CD14-positive monocyte (primary cell): ENCODE measurements around the gene DAPK1. TPM values are rescaled to one million over a fixed set of nuclear protein-coding genes. Genes with fewer than 3 reads are reported as not detected.

Experiments
- DNase-seq, 3 donors: peaks; one replicate each; pipeline ENCODE4 v3.0.0-alpha.2; 2011 to 2022
- H2AFZ ChIP-seq: 2 replicates; pipeline ENCODE4 v1.6.0; 2012; ENCODE audit warnings: mild to moderate bottlenecking, low read depth, low read length, inconsistent platforms; ENCODE audit not compliant: insufficient read depth, poor library complexity, severe bottlenecking
- H3K27ac ChIP-seq, 2 donors: 1 replicate in 1 of 2; 2 replicates in 1 of 2; pipeline ENCODE4 v1.5.1; 2012 to 2013; ENCODE audit warnings: low read length in 2 of 2, control low read depth in 1 of 2, inconsistent platforms in 1 of 2, low read depth in 1 of 2, mild to moderate bottlenecking in 1 of 2
- H3K27me3 ChIP-seq, 2 donors: one replicate each; pipeline versions ENCODE4 v1.6.0 to v1.6.1; 2011 to 2013; ENCODE audit warnings: low read length in 2 of 2; ENCODE audit not compliant: control insufficient read depth in 2 of 2, insufficient read depth in 2 of 2
- H3K36me3 ChIP-seq, 2 donors: replicated peaks in 1 of 2; 1 replicate in 1 of 2; 2 replicates in 1 of 2; pipeline versions ENCODE4 v1.5.1 to v1.6.1; 2012 to 2013; ENCODE audit warnings: low read length in 2 of 2, control low read depth in 1 of 2, inconsistent platforms in 1 of 2, mild to moderate bottlenecking in 1 of 2; ENCODE audit not compliant: insufficient read depth in 2 of 2, control insufficient read depth in 1 of 2
- H3K4me1 ChIP-seq, 2 donors: 1 replicate in 1 of 2; 2 replicates in 1 of 2; pipeline versions ENCODE4 v1.5.1 to v1.6.1; 2012 to 2013; ENCODE audit warnings: low read length in 2 of 2, control low read depth in 1 of 2, inconsistent platforms in 1 of 2, mild to moderate bottlenecking in 1 of 2, moderate library complexity in 1 of 2; ENCODE audit not compliant: insufficient read depth in 2 of 2, control insufficient read depth in 1 of 2
- H3K4me2 ChIP-seq: replicated peaks from 2 replicates; pipeline ENCODE3; 2012; ENCODE audit warnings: low read length, moderate library complexity, mild to moderate bottlenecking; ENCODE audit not compliant: poor library complexity, severe bottlenecking; ENCODE audit errors: extremely low read depth
- H3K4me3 ChIP-seq, 3 experiments: fragments of 200-600 bp in 1 of 3; sonication (generic) in 1 of 3; replicated peaks in 1 of 3; 1 replicate in 2 of 3; 2 replicates in 1 of 3; pipeline ENCODE4 v1.5.1; 2011 to 2013; ENCODE audit warnings: low read length in 3 of 3, mild to moderate bottlenecking in 3 of 3, control low read depth in 2 of 3, low read depth in 2 of 3, inconsistent platforms in 1 of 3, moderate library complexity in 1 of 3
- H3K79me2 ChIP-seq: 2 replicates; pipeline ENCODE4 v1.6.0; 2012; ENCODE audit warnings: mild to moderate bottlenecking, control low read depth, inconsistent platforms, low read length, moderate library complexity; ENCODE audit not compliant: insufficient read depth
- H3K9ac ChIP-seq: 2 replicates; pipeline ENCODE4 v1.6.0; 2017; ENCODE audit warnings: low read length, mild to moderate bottlenecking; ENCODE audit not compliant: insufficient read depth, poor library complexity, severe bottlenecking
- H3K9me3 ChIP-seq, 2 donors: replicated peaks in 1 of 2; 1 replicate in 1 of 2; 2 replicates in 1 of 2; pipeline versions ENCODE4 v1.5.1 to v1.6.1; 2012 to 2013; ENCODE audit warnings: low read length in 2 of 2, control low read depth in 1 of 2; ENCODE audit not compliant: control insufficient read depth in 1 of 2, insufficient read depth in 1 of 2
- H4K20me1 ChIP-seq: 2 replicates; pipeline ENCODE4 v1.6.0; 2012; ENCODE audit warnings: mild to moderate bottlenecking, low read length, control low read depth, moderate library complexity; ENCODE audit not compliant: insufficient read depth
- H3K27ac Mint-ChIP-seq, 7 donors: one replicate each; pipeline ENCODE4 v1.8.0; 2020; ENCODE audit warnings: mild to moderate bottlenecking in 7 of 7, mixed read lengths in 7 of 7, moderate library complexity in 6 of 7, inconsistent platforms in 2 of 7
- H3K27me3 Mint-ChIP-seq, 3 donors: one replicate each; pipeline ENCODE4 v1.8.0; 2021 to 2022; ENCODE audit warnings: low read depth in 3 of 3, mild to moderate bottlenecking in 3 of 3, mixed read lengths in 3 of 3, moderate library complexity in 3 of 3, inconsistent platforms in 1 of 3
- H3K36me3 Mint-ChIP-seq, 2 donors: one replicate each; pipeline ENCODE4 v1.8.0; 2020; ENCODE audit warnings: mixed read lengths in 2 of 2, inconsistent platforms in 1 of 2, mild to moderate bottlenecking in 1 of 2
- H3K4me1 Mint-ChIP-seq: one replicate; pipeline ENCODE4 v1.8.0; 2020; ENCODE audit warnings: mild to moderate bottlenecking, mixed read lengths
- H3K4me3 Mint-ChIP-seq, 2 donors: one replicate each; pipeline ENCODE4 v1.8.0; 2020; ENCODE audit warnings: mild to moderate bottlenecking in 2 of 2, mixed read lengths in 2 of 2, moderate library complexity in 1 of 2
- H3K9me3 Mint-ChIP-seq, 7 donors: one replicate each; pipeline ENCODE4 v1.8.0; 2020 to 2022; ENCODE audit warnings: mixed read lengths in 7 of 7, mild to moderate bottlenecking in 6 of 7, moderate library complexity in 6 of 7, inconsistent platforms in 2 of 7
- CTCF ChIP-seq: fragments of 200-600 bp; IDR thresholded peaks from one replicate; pipeline ENCODE4 v1.8.0; 2022; ENCODE audit warnings: antibody characterized with exemption, mild to moderate bottlenecking
- WGBS: methylation state at CpG from one replicate; pipeline ENCODE4 v1.1.5; 2013; ENCODE audit warnings: missing lambda C conversion rate; ENCODE audit not compliant: insufficient coverage; 5-methylcytosine and 5-hydroxymethylcytosine counted together
- intact Hi-C, 2 donors: fragments of 100-400 bp; cut with micrococcal nuclease; formaldehyde crosslinking; loops; one replicate each; pipeline versions ENCODE4 v1.15.0 to v1.15.1; 2023
- polyA plus RNA-seq, 3 donors: library from polyadenylated mRNA; depleted of rRNA in 1 of 3; unstranded in 2 of 3; stranded (reverse) in 1 of 3; fragments of 300-500 nt in 2 of 3; fragments of >200 nt in 1 of 3; fragmentation: Illumina TruSeq in 2 of 3; gene quantifications; 1 replicate in 2 of 3; 2 replicates in 1 of 3; pipeline ENCODE4 v1.2.3, GENCODE V29; 2012 to 2021

The DAPK1 gene
- polyA plus RNA-seq, 3 donors = 24.1 to 102 (median 44.4) TPM

- WGBS = 99% methylated on average over 18 of the region's 19 CpGs
Measured at GRCh38 chr9:87664153-87665060, 166.7 kb downstream of the DAPK1 start.

More at GRCh38 chr9:87664153-87665060, 166.7 kb downstream of the DAPK1 start:
- Histone ChIP-seq H3K36me3 (peaks cover 31 to 78% of the 10 kb centered on the region in 2 donors), H2AFZ (no peak overlapping the region), H3K4me2 (no peak overlapping the region), H3K9ac (no peak overlapping the region), H3K4me1 (no peaks in the 10 kb centered on the region), H3K4me3 (no peak overlapping the region), H3K79me2 (no peaks in the 10 kb centered on the region), H4K20me1 (peaks cover 18% of the 10 kb centered on the region), H3K9me3 (peaks cover 19% of the 10 kb centered on the region in 2 donors), H3K27ac (no peak overlapping the region), H3K27me3 (no peaks in the 10 kb centered on the region)
- intact Hi-C loops = loop anchor here in 1 of 2 donors (5.0 kb wide), 1 partner anchor 327 kb away; no protein-coding TSS in a partner anchor
- H3K4me1 Mint-ChIP-seq = peaks cover 3% of the 10 kb centered on the region
- no peak for TF ChIP-seq CTCF
- H3K4me3 Mint-ChIP-seq = no peak overlapping the region
- H3K36me3 Mint-ChIP-seq = peaks cover 66 to 82% of the 10 kb centered on the region in 2 donors
- no peak for DNase-seq
- peaks cover 16 to 26% (median 17%) of the 10 kb centered on the region in 7 donors for H3K9me3 Mint-ChIP-seq
- peak overlapping the region in 1 of 7 donors; percentile 77 for H3K27ac Mint-ChIP-seq
- H3K27me3 Mint-ChIP-seq = peaks cover 0 to 3% (median 2%) of the 10 kb centered on the region in 3 donors
